Measurements from ENCODE around the gene OGG1. TPM values are rescaled to one million over a fixed set of nuclear protein-coding genes. Genes with fewer than 3 reads are reported as not detected.

Gene OGG1
- polyA plus RNA-seq, 1 donor from 2014 or later: 34.4 TPM

DNA sequence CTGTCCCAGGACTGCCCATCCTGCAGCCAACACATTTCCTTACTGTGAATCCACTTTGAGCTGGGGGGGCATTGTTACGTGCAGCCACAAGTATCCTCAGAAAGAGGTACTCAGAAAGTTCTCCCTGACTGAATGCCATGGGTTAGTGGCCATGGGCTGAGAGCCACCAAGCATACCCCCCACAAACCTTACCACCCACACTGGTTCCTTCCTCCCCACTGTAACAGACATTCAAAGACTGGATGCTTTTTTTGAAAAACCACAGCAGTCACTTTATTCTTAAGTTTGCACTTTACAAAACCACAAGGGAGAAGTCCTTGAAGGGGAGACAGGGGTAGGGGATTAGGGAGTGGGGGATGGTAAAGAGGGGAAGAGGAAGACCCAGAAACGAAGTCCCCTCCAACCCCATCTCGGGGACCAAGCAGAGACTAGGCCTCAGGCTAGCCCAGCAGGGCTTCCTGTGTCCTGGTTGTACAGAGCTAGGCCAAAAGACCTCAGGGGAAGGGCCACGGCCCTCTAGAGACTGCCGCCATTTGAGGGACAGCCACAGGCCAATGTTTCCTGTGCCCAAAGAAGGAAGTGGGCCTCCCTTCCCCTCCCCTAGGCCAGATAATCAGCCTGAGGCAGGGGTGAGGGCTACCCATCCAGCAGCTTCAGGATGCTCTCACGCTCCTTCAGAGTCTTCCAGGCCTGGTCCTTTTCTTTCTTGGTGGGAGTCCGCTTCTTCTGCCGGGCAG is 30.1 kb downstream of the OGG1 start:
- Histone ChIP-seq H3K9me3 (ENCODE audit: low read length) (no peaks in the 10 kb centered on the region), H4K20me1 (ENCODE audit: insufficient read depth) (no peaks in the 10 kb centered on the region), H3K27ac (ENCODE audit: low read length) (no peak overlapping the region), H3K4me3 (ENCODE audit: low read length) (no peak overlapping the region), H3F3A (ENCODE audit: insufficient read depth, low read length, poor library complexity, severe bottlenecking) (no peaks in the 10 kb centered on the region), H2AFZ (ENCODE audit: low read depth, low read length) (no peak overlapping the region), H3K79me2 (replicated peaks; ENCODE audit: insufficient read depth, low read length) (no peaks in the 10 kb centered on the region), H3K9ac (ENCODE audit: low read length) (no peak overlapping the region), H3K36me3 (ENCODE audit: insufficient read depth, low read length) (no peaks in the 10 kb centered on the region), H3K27me3 (ENCODE audit: insufficient read depth, low read depth, low read length) (no peaks in the 10 kb centered on the region), H3K9me2 (ENCODE audit: insufficient read depth, low read length) (no peaks in the 10 kb centered on the region), H3K4me2 (ENCODE audit: low read length) (no peak overlapping the region)
- TF ChIP-seq MXI1 (conservative IDR thresholded peaks at IDR 0.05; ENCODE audit: poor library complexity, severe bottlenecking) (no peak), RAD21 (conservative IDR thresholded peaks at IDR 0.05) (no peak), EP300 (conservative IDR thresholded peaks at IDR 0.05; ENCODE audit: poor library complexity, severe bottlenecking) (no peak), EZH2 (IDR thresholded peaks at IDR 0.05; ENCODE audit: borderline replicate concordance, insufficient read depth, low read length, poor library complexity, severe bottlenecking) (no peak), TAF1 (IDR thresholded peaks at IDR 0.05; ENCODE audit: low read depth) (no peak), SMC3 (conservative IDR thresholded peaks at IDR 0.05; ENCODE audit: poor library complexity) (no peak), POLR2AphosphoS5 (IDR thresholded peaks at IDR 0.05) (no peak)
- TF ChIP-seq, protein P1, sequence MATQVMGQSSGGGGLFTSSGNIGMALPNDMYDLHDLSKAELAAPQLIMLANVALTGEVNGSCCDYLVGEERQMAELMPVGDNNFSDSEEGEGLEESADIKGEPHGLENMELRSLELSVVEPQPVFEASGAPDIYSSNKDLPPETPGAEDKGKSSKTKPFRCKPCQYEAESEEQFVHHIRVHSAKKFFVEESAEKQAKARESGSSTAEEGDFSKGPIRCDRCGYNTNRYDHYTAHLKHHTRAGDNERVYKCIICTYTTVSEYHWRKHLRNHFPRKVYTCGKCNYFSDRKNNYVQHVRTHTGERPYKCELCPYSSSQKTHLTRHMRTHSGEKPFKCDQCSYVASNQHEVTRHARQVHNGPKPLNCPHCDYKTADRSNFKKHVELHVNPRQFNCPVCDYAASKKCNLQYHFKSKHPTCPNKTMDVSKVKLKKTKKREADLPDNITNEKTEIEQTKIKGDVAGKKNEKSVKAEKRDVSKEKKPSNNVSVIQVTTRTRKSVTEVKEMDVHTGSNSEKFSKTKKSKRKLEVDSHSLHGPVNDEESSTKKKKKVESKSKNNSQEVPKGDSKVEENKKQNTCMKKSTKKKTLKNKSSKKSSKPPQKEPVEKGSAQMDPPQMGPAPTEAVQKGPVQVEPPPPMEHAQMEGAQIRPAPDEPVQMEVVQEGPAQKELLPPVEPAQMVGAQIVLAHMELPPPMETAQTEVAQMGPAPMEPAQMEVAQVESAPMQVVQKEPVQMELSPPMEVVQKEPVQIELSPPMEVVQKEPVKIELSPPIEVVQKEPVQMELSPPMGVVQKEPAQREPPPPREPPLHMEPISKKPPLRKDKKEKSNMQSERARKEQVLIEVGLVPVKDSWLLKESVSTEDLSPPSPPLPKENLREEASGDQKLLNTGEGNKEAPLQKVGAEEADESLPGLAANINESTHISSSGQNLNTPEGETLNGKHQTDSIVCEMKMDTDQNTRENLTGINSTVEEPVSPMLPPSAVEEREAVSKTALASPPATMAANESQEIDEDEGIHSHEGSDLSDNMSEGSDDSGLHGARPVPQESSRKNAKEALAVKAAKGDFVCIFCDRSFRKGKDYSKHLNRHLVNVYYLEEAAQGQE (IDR thresholded peaks at IDR 0.05; ENCODE audit: borderline replicate concordance): no peak
- TF ChIP-seq, protein P2, sequence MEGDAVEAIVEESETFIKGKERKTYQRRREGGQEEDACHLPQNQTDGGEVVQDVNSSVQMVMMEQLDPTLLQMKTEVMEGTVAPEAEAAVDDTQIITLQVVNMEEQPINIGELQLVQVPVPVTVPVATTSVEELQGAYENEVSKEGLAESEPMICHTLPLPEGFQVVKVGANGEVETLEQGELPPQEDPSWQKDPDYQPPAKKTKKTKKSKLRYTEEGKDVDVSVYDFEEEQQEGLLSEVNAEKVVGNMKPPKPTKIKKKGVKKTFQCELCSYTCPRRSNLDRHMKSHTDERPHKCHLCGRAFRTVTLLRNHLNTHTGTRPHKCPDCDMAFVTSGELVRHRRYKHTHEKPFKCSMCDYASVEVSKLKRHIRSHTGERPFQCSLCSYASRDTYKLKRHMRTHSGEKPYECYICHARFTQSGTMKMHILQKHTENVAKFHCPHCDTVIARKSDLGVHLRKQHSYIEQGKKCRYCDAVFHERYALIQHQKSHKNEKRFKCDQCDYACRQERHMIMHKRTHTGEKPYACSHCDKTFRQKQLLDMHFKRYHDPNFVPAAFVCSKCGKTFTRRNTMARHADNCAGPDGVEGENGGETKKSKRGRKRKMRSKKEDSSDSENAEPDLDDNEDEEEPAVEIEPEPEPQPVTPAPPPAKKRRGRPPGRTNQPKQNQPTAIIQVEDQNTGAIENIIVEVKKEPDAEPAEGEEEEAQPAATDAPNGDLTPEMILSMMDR (IDR thresholded peaks at IDR 0.05; ENCODE audit: poor library complexity, severe bottlenecking): no peak

DNA sequence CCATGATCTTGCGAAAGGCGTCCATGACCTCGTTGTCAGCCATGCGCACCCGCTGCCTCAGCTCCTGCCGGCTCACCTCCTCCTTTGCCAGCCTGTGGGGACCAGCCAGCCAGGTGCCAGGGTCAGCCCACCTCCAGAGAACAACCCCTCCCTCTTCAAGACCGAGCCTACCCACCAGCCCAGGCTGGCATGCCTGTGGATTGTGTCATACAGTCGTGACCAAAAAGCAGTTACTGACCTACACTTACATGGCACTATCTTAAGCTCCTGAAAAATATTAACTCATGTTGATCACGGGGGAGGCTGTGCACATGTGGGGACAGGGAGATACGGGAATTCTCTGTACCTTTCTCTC is 30.7 kb downstream of the OGG1 start:
- H3K9me3 ChIP-seq (ENCODE audit: low read length): no peaks in the 10 kb centered on the region
- no peaks in the 10 kb centered on the region for H3F3A ChIP-seq (ENCODE audit: insufficient read depth, low read length, poor library complexity, severe bottlenecking)
- no peaks in the 10 kb centered on the region for H3K27me3 ChIP-seq (ENCODE audit: insufficient read depth, low read depth, low read length)
- H3K9ac ChIP-seq (ENCODE audit: low read length): no peak overlapping the region
- TF ChIP-seq TAF1 (IDR thresholded peaks at IDR 0.05; ENCODE audit: low read depth): no peak
- TF ChIP-seq POLR2AphosphoS5 (IDR thresholded peaks at IDR 0.05): no peak
- TF ChIP-seq EZH2 (IDR thresholded peaks at IDR 0.05; ENCODE audit: borderline replicate concordance, insufficient read depth, low read length, poor library complexity, severe bottlenecking): no peak
- TF ChIP-seq SMC3 (conservative IDR thresholded peaks at IDR 0.05; ENCODE audit: poor library complexity): no peak
- no peak for TF ChIP-seq RAD21 (conservative IDR thresholded peaks at IDR 0.05)
- TF ChIP-seq MXI1 (conservative IDR thresholded peaks at IDR 0.05; ENCODE audit: poor library complexity, severe bottlenecking): no peak
- no peak for TF ChIP-seq EP300 (conservative IDR thresholded peaks at IDR 0.05; ENCODE audit: poor library complexity, severe bottlenecking)
- TF ChIP-seq, protein P1 (IDR thresholded peaks at IDR 0.05; ENCODE audit: borderline replicate concordance): no peak
- TF ChIP-seq, protein P2 (IDR thresholded peaks at IDR 0.05; ENCODE audit: poor library complexity, severe bottlenecking): no peak
- H3K79me2 ChIP-seq (replicated peaks; ENCODE audit: insufficient read depth, low read length): no peaks in the 10 kb centered on the region
- no peak overlapping the region for H3K4me2 ChIP-seq (ENCODE audit: low read length)
- no peak overlapping the region for H2AFZ ChIP-seq (ENCODE audit: low read depth, low read length)
- H3K36me3 ChIP-seq (ENCODE audit: insufficient read depth, low read length): no peaks in the 10 kb centered on the region
- H3K9me2 ChIP-seq (ENCODE audit: insufficient read depth, low read length): no peaks in the 10 kb centered on the region
- no peak overlapping the region for H3K27ac ChIP-seq (ENCODE audit: low read length)
- no peaks in the 10 kb centered on the region for H4K20me1 ChIP-seq (ENCODE audit: insufficient read depth)
- no peak overlapping the region for H3K4me3 ChIP-seq (ENCODE audit: low read length)
